HepG2 (cell line): ENCODE measurements around the gene TUBB4B. TPM values are rescaled to one million over a fixed set of nuclear protein-coding genes. Genes with fewer than 3 reads are reported as not detected.

ENCODE experiments used
- ATAC-seq: fragments of 200-7000 bp; cut with Tn5 transposase; 3 replicates; pipeline ENCODE4 v1.9.1; 2020; ENCODE audit warnings: mild to moderate bottlenecking, moderate library complexity
- BruUV-seq: library from RNA; stranded (reverse); fragments of 400-500 nt; replicated peaks from 2 replicates; lab custom pipeline; 2021; lab: Mats Ljungman, UMichigan
- CTCF ChIA-PET: fragments of 300-600 bp; formaldehyde crosslinking; extraction: SDS; loops from one replicate; lab custom pipeline; 2021; ENCODE audit warnings: low total read pairs, inconsistent platforms, low intra/inter-chr PET ratio; lab: Yijun Ruan, JAX
- POLR2A ChIA-PET: fragments of 350-600 bp; sonication (Branson Sonifier 250); formaldehyde crosslinking; loops from one replicate; lab custom pipeline; 2020; ENCODE audit warnings: antibody characterized with exemption, inconsistent platforms; lab: Yijun Ruan, JAX
- DNase-seq: peaks from one replicate; pipeline ENCODE4 v3.0.0-alpha.2; 2015; ENCODE audit warnings: low spot score
- FAIRE-seq: peaks from 3 replicates; lab custom pipeline; 2011; peaks lifted over from hg19 to GRCh38; lab: Jason Lieb, UNC
- H2AFZ ChIP-seq: one replicate; pipeline ENCODE4 v1.6.1; 2011; ENCODE audit warnings: low read length, inconsistent platforms
- H3K27ac ChIP-seq: fragments of 300-600 bp; 3 replicates; pipeline ENCODE4 v1.8.0; 2011; ENCODE audit warnings: mixed run types, mild to moderate bottlenecking, mixed read lengths, low read length, inconsistent platforms; ENCODE audit not compliant: insufficient read depth; ENCODE audit errors: extremely low read length
- H3K27me3 ChIP-seq, 2 experiments: fragments of 200-600 bp in 1 of 2; 2 replicates in 1 of 2; 3 replicates in 1 of 2; pipeline versions ENCODE4 v1.6.0 to v1.8.0; 2011; ENCODE audit warnings: low read length in 2 of 2, mild to moderate bottlenecking in 2 of 2, moderate library complexity in 2 of 2, inconsistent platforms in 1 of 2; ENCODE audit not compliant: insufficient read depth in 2 of 2, control insufficient read depth in 1 of 2
- H3K36me3 ChIP-seq, 2 experiments: fragments of 200-600 bp in 1 of 2; replicated peaks in 1 of 2; 2 replicates in 1 of 2; 3 replicates in 1 of 2; pipeline versions ENCODE4 v1.5.1 to v1.8.0; 2011; ENCODE audit warnings: low read length in 2 of 2, inconsistent platforms in 1 of 2; ENCODE audit not compliant: insufficient read depth in 2 of 2, control insufficient read depth in 1 of 2
- H3K4me1 ChIP-seq: 2 replicates; pipeline ENCODE4 v1.5.1; 2012; ENCODE audit warnings: low read length, inconsistent platforms; ENCODE audit not compliant: insufficient read depth
- H3K4me2 ChIP-seq: 2 replicates; pipeline ENCODE4 v1.6.0; 2011; ENCODE audit warnings: low read depth, low read length, inconsistent platforms
- H3K4me3 ChIP-seq, 3 experiments: fragments of 200-600 bp in 1 of 3; sonication (generic), shearing (Covaris generic) in 1 of 3; replicated peaks in 1 of 3; 2 replicates each; pipeline ENCODE4 v1.5.1; 2011 to 2016; ENCODE audit warnings: low read length in 3 of 3, inconsistent platforms in 2 of 3, low read depth in 2 of 3, mild to moderate bottlenecking in 2 of 3, control low read depth in 1 of 3, mixed read lengths in 1 of 3; ENCODE audit not compliant: insufficient read depth in 1 of 3
- H3K79me2 ChIP-seq: one replicate; pipeline ENCODE4 v1.6.1; 2011; ENCODE audit warnings: low read length, inconsistent platforms; ENCODE audit not compliant: insufficient read depth
- H3K9ac ChIP-seq: 2 replicates; pipeline ENCODE4 v1.6.0; 2011; ENCODE audit warnings: mild to moderate bottlenecking, low read depth, low read length, inconsistent platforms; ENCODE audit not compliant: insufficient read depth
- H3K9me3 ChIP-seq: 2 replicates; pipeline ENCODE4 v1.5.1; 2012; ENCODE audit warnings: mild to moderate bottlenecking, low read length
- H4K20me1 ChIP-seq: 2 replicates; pipeline ENCODE4 v1.6.0; 2011; ENCODE audit warnings: inconsistent platforms, mild to moderate bottlenecking, low read length, moderate library complexity; ENCODE audit not compliant: insufficient read depth
- CENPBD1 ChIP-seq: sonication (generic); formaldehyde crosslinking; IDR thresholded peaks from 2 replicates; pipeline ENCODE4 v1.8.0; 2022; ENCODE audit warnings: missing genetic modification reagents, low read depth, mild to moderate bottlenecking, borderline replicate concordance
- ERF ChIP-seq: IDR thresholded peaks from 2 replicates; pipeline ENCODE4 v1.6.1; 2018; ENCODE audit warnings: missing biosample characterization, missing genetic modification reagents
- GABPB1 ChIP-seq: IDR thresholded peaks from 2 replicates; pipeline ENCODE4 v1.6.1; 2016; ENCODE audit warnings: mild to moderate bottlenecking, missing genetic modification reagents, moderate library complexity, missing compliant biosample characterization
- GATAD1 ChIP-seq: IDR thresholded peaks from 2 replicates; pipeline ENCODE4 v1.6.1; 2016; ENCODE audit warnings: missing genetic modification reagents, missing compliant biosample characterization
- GPN1 ChIP-seq: sonication (generic); formaldehyde crosslinking; IDR thresholded peaks from 2 replicates; pipeline ENCODE4 v1.5.1; 2020; ENCODE audit warnings: missing genetic modification reagents, borderline replicate concordance
- KMT2A ChIP-seq: sonication (generic); formaldehyde crosslinking; IDR thresholded peaks from 2 replicates; pipeline ENCODE4 v1.4.0; 2020; ENCODE audit warnings: missing genetic modification reagents
- MIER2 ChIP-seq: IDR thresholded peaks from 2 replicates; pipeline ENCODE4 v1.6.1; 2016; ENCODE audit warnings: missing biosample characterization, missing genetic modification reagents
- MNT ChIP-seq: fragments of 450-650 bp; IDR thresholded peaks from 2 replicates; pipeline ENCODE4 v1.6.1; 2016
- SALL1 ChIP-seq: sonication (generic); formaldehyde crosslinking; IDR thresholded peaks from 2 replicates; pipeline ENCODE4 v1.8.0; 2022; ENCODE audit warnings: mild to moderate bottlenecking, missing genetic modification reagents
- SMC3 ChIP-seq: IDR thresholded peaks from 2 replicates; pipeline ENCODE4 v1.6.1; 2011; ENCODE audit warnings: low read length, improper control_type of control experiment
- SOX5 ChIP-seq: IDR thresholded peaks from 2 replicates; pipeline ENCODE4 v1.6.1; 2016; ENCODE audit warnings: borderline replicate concordance
- SRY ChIP-seq: sonication (generic); formaldehyde crosslinking; IDR thresholded peaks from 2 replicates; pipeline ENCODE4 v1.8.0; 2022; ENCODE audit warnings: mild to moderate bottlenecking, missing genetic modification reagents
- ZNF317 ChIP-seq: sonication (generic); formaldehyde crosslinking; IDR thresholded peaks from 2 replicates; pipeline ENCODE4 v1.5.0; 2020; ENCODE audit warnings: mild to moderate bottlenecking, missing genetic modification reagents
- ZNF776 ChIP-seq: sonication (generic); formaldehyde crosslinking; IDR thresholded peaks from 2 replicates; pipeline ENCODE4 v1.4.0; 2020; ENCODE audit warnings: mild to moderate bottlenecking, missing genetic modification reagents
- ZSCAN12 ChIP-seq: sonication (generic); formaldehyde crosslinking; IDR thresholded peaks from 2 replicates; pipeline ENCODE4 v1.9.0; 2021; ENCODE audit warnings: mild to moderate bottlenecking, missing genetic modification reagents
- WGBS: methylation state at CpG from one replicate; pipeline ENCODE4 v1.1.6; 2017; ENCODE audit warnings: low lambda C conversion rate; 5-methylcytosine and 5-hydroxymethylcytosine counted together
- in situ Hi-C: cut with HindIII; loops from 2 replicates; pipeline ENCODE4 v1.10.0; 2017; ENCODE audit warnings: low pct_unique_long_range_greater_than_20kb; ENCODE audit not compliant: extremely low pct_ligation_motif_present
- intact Hi-C: fragments of 100-400 bp; cut with micrococcal nuclease; formaldehyde crosslinking; loops from one replicate; pipeline ENCODE4 v1.10.0; 2022; ENCODE audit not compliant: unreplicated experiment
- polyA plus RNA-seq, 8 experiments: library from polyadenylated mRNA; depleted of rRNA in 3 of 8; stranded (reverse) in 7 of 8; unstranded in 1 of 8; fragments of >200 nt; fragmentation: Illumina TruSeq in 4 of 8; extraction: Trizol in 4 of 8; gene quantifications; 2 replicates each; pipeline versions ENCODE4 v1.2.1 to v1.2.3, GENCODE V29; 2011 to 2016; ENCODE audit warnings: low read depth in 4 of 8, missing spikeins in 1 of 8, mixed read lengths in 1 of 8; ENCODE audit not compliant: insufficient read depth in 1 of 8
- total RNA-seq, 5 experiments: library from RNA; depleted of rRNA; stranded (reverse); fragments of >200 nt; fragmentation: Illumina TruSeq; extraction: Trizol; gene quantifications; 2 replicates each; pipeline ENCODE4 v1.2.3, GENCODE V29; 2016; ENCODE audit warnings: low read depth in 1 of 5
- TF ChIP-seq, protein P1 (sequence below): sonication (generic); formaldehyde crosslinking; IDR thresholded peaks from 2 replicates; pipeline ENCODE4 v1.8.0; 2022; ENCODE audit warnings: missing genetic modification reagents, mild to moderate bottlenecking, moderate library complexity, borderline replicate concordance
- TF ChIP-seq, protein P2 (sequence below): sonication (generic); formaldehyde crosslinking; IDR thresholded peaks from 2 replicates; pipeline ENCODE4 v1.5.0; 2020; ENCODE audit warnings: mild to moderate bottlenecking, missing genetic modification reagents

Gene TUBB4B
- total and polyA plus RNA-seq, 2 of the 13 experiments (the other 11 are each of a cell fraction or from before 2014, with no cell fraction given), result 182 to 412 TPM

GRCh38 chr9:137286975-137287383, 45.9 kb downstream of the TUBB4B start (continued):
- peak; percentile 64 for TF ChIP-seq MNT
- no peak for TF ChIP-seq ZSCAN12
- TF ChIP-seq SOX5 (CRISPR knock-in tag), result no peak
- TF ChIP-seq SALL1 (CRISPR knock-in tag), result peak; percentile 52; the same call in 1 of the 2 replicates

GRCh38 chr9:137293094-137293481, 52.0 kb downstream of the TUBB4B start:
- no TSS peak for BruUV-seq
- no peak overlapping the region for H3K27ac ChIP-seq
- DNase-seq, result no peak
- no peaks in the 10 kb centered on the region for H3K9me3 ChIP-seq
- ATAC-seq, result no peak
- H2AFZ ChIP-seq, result no peak overlapping the region
- peaks cover 4 to 17% of the 10 kb centered on the region in 2 experiments; a peak in 4 of 5 replicates for H3K27me3 ChIP-seq
- no peaks in the 10 kb centered on the region for H4K20me1 ChIP-seq
- no peaks in the 10 kb centered on the region for H3K36me3 ChIP-seq
- no peak overlapping the region for H3K9ac ChIP-seq
- intact Hi-C loops (no loop called here), in situ Hi-C loops (loop anchor here (5.0 kb wide), 1 partner anchor 114 kb away; no protein-coding TSS in a partner anchor)
- FAIRE-seq, result no peak
- H3K4me2 ChIP-seq, result no peak overlapping the region
- ChIA-PET POLR2A (interaction anchor here (1.5 kb wide), 1 partner anchor 16 kb away, joined by 11 read pairs; the partner anchor contains the start of gene TOR4A), CTCF (no interaction called here)
- 90% methylated on average over 12 of the region's 15 CpGs for WGBS
- H3K79me2 ChIP-seq, result no peaks in the 10 kb centered on the region
- no peak overlapping the region for H3K4me3 ChIP-seq
- H3K4me1 ChIP-seq, result peaks cover 54% of the 10 kb centered on the region
- TF ChIP-seq, protein P1, sequence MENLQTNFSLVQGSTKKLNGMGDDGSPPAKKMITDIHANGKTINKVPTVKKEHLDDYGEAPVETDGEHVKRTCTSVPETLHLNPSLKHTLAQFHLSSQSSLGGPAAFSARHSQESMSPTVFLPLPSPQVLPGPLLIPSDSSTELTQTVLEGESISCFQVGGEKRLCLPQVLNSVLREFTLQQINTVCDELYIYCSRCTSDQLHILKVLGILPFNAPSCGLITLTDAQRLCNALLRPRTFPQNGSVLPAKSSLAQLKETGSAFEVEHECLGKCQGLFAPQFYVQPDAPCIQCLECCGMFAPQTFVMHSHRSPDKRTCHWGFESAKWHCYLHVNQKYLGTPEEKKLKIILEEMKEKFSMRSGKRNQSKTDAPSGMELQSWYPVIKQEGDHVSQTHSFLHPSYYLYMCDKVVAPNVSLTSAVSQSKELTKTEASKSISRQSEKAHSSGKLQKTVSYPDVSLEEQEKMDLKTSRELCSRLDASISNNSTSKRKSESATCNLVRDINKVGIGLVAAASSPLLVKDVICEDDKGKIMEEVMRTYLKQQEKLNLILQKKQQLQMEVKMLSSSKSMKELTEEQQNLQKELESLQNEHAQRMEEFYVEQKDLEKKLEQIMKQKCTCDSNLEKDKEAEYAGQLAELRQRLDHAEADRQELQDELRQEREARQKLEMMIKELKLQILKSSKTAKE (CRISPR knock-in tag), result no peak
- no peak for TF ChIP-seq SMC3
- no peak for TF ChIP-seq CENPBD1 (CRISPR knock-in tag)
- no peak for TF ChIP-seq ZNF776
- TF ChIP-seq GATAD1 (CRISPR knock-in tag), result no peak
- no peak for TF ChIP-seq GPN1 (CRISPR knock-in tag)
- no peak for TF ChIP-seq ZNF317 (CRISPR knock-in tag)
- TF ChIP-seq ERF, result no peak
- TF ChIP-seq KMT2A (CRISPR knock-in tag), result no peak
- TF ChIP-seq, protein P2, sequence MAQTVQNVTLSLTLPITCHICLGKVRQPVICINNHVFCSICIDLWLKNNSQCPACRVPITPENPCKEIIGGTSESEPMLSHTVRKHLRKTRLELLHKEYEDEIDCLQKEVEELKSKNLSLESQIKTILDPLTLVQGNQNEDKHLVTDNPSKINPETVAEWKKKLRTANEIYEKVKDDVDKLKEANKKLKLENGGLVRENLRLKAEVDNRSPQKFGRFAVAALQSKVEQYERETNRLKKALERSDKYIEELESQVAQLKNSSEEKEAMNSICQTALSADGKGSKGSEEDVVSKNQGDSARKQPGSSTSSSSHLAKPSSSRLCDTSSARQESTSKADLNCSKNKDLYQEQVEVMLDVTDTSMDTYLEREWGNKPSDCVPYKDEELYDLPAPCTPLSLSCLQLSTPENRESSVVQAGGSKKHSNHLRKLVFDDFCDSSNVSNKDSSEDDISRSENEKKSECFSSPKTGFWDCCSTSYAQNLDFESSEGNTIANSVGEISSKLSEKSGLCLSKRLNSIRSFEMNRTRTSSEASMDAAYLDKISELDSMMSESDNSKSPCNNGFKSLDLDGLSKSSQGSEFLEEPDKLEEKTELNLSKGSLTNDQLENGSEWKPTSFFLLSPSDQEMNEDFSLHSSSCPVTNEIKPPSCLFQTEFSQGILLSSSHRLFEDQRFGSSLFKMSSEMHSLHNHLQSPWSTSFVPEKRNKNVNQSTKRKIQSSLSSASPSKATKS, result no peak
- TF ChIP-seq MIER2 (CRISPR knock-in tag), result no peak
- no peak for TF ChIP-seq GABPB1 (CRISPR knock-in tag)
- TF ChIP-seq SRY (CRISPR knock-in tag), result no peak
